ENCODE data around the gene MYRIP.
"Not testable (repeated sequence)": the region's sequence is repeated elsewhere in the genome, so short reads cannot be mapped to it uniquely, and the experiment has no call there.

MYRIP gene

DNA sequence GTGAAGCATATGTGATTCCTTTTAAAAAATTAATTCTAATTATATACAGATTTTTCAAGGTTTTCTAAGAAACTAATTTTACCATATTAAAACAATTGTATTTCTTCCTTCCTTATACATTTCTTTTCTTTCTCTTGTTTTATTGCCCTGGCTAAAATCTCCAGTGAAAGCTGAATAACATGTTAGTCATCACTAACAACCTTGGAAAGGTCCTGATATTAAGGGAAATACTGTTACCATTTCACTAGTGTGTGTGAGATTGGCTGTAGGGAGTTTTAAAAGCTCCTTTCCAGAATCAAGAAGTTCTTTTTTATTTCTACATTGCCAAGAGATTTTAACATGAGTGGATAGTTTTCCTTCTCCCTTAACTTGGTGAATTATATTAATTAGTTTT is 270.4 kb downstream of the MYRIP start:
- Histone ChIP-seq H3K27me3 (ENCODE audit: insufficient read depth, poor library complexity, severe bottlenecking) (no peaks in the 10 kb centered on the region), H3K4me1 (ENCODE audit: insufficient read depth, poor library complexity, severe bottlenecking) (peaks cover 14% of the 10 kb centered on the region), H3K27ac (ENCODE audit: poor library complexity, severe bottlenecking) (peak overlapping the region; percentile 44), H3K4me3 (ENCODE audit: severe bottlenecking) (no peak overlapping the region), H3K9me3 (ENCODE audit: severe bottlenecking) (no peaks in the 10 kb centered on the region), H3K36me3 (ENCODE audit: low read depth) (no peaks in the 10 kb centered on the region)
- ATAC-seq (ENCODE audit: low read depth) (peak; percentile 66; the same call in 2 of the 3 replicates), DNase-seq (ENCODE audit: low spot score) (no peak)
- TF ChIP-seq CTCF (IDR thresholded peaks at IDR 0.05; ENCODE audit: poor library complexity, severe bottlenecking), result no peak

- H3K27me3 ChIP-seq (ENCODE audit: insufficient read depth, poor library complexity, severe bottlenecking), result no peaks in the 10 kb centered on the region
- no peaks in the 10 kb centered on the region for H3K9me3 ChIP-seq (ENCODE audit: severe bottlenecking)
- no peak overlapping the region for H3K4me3 ChIP-seq (ENCODE audit: severe bottlenecking)
- no peak overlapping the region for H3K27ac ChIP-seq (ENCODE audit: poor library complexity, severe bottlenecking)
- DNase-seq (ENCODE audit: low spot score) (no peak), ATAC-seq (ENCODE audit: low read depth) (no peak)
- H3K4me1 ChIP-seq (ENCODE audit: insufficient read depth, poor library complexity, severe bottlenecking), result peaks cover 14% of the 10 kb centered on the region
- TF ChIP-seq CTCF (IDR thresholded peaks at IDR 0.05; ENCODE audit: poor library complexity, severe bottlenecking), result no peak
- H3K36me3 ChIP-seq (ENCODE audit: low read depth), result no peaks in the 10 kb centered on the region
These were observed 273.7 kb downstream of the MYRIP start for GRCh38 chr3:40083066-40083465.

- H3K4me1 ChIP-seq (ENCODE audit: insufficient read depth, poor library complexity, severe bottlenecking); H3K9me3 ChIP-seq (ENCODE audit: severe bottlenecking); ATAC-seq (ENCODE audit: low read depth): not testable (repeated sequence)
These were observed 275.0 kb downstream of the MYRIP start for GRCh38 chr3:40084424-40084823.

DNA sequence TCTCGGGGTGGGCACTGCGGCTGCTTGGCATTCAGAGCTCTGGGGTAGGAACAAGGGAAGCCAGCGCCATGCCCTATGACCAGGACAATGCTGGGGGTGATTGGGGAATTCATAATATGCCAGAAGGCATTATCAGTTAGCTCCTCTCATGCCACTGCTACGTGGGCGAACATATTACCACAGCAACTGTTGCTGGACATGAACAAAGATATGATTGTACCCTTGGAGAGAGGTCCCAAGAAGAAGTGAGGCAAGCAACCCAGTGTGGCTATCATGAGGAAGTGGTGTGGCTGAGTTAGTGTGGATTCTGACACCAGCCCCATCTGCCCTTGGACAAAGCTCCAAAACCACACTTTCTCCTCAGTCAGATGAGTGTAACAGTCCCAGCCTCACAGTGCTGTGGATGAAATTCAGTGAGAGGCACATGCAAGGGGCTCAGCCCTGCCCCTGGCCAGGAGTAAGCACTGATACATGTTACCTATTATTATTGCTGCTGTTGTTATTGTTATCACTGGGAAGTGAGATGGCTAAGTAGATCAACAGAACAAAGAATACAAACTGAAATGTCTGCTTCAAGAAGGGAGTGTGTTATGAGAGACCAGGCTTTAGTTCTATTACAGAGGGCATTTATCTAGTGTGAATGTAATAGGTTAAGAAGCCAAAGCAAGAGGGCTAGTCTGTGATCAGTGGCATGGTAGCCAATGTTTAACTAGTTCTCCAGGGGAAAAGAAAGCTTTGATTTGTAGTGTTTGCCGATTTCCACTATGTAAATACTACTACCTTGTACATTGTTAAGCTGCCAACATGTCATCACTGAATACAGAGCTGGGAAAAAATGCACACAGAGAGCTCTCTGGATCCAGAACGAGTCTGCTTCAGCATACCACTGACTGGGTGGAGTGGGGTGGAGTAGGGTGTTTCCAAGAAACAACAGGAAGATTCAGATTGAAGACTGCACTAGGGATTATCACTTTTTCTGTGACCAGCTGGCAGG is 277.8 kb downstream of the MYRIP start:
- DNase-seq (ENCODE audit: low spot score), result no peak
- no peaks in the 10 kb centered on the region for H3K36me3 ChIP-seq (ENCODE audit: low read depth)
- H3K9me3 ChIP-seq (ENCODE audit: severe bottlenecking), result no peaks in the 10 kb centered on the region
- H3K4me3 ChIP-seq (ENCODE audit: severe bottlenecking), result no peak overlapping the region
- peak; percentile 44 for ATAC-seq (ENCODE audit: low read depth)
- no peaks in the 10 kb centered on the region for H3K27me3 ChIP-seq (ENCODE audit: insufficient read depth, poor library complexity, severe bottlenecking)
- TF ChIP-seq CTCF (IDR thresholded peaks at IDR 0.05; ENCODE audit: poor library complexity, severe bottlenecking), result no peak
- no peak overlapping the region for H3K27ac ChIP-seq (ENCODE audit: poor library complexity, severe bottlenecking)
- no peaks in the 10 kb centered on the region for H3K4me1 ChIP-seq (ENCODE audit: insufficient read depth, poor library complexity, severe bottlenecking)

More at GRCh38 chr3:40084424-40084823, 275.0 kb downstream of the MYRIP start:
- not testable (repeated sequence) for DNase-seq (ENCODE audit: low spot score); H3K27ac ChIP-seq (ENCODE audit: poor library complexity, severe bottlenecking); H3K4me3 ChIP-seq (ENCODE audit: severe bottlenecking); H3K36me3 ChIP-seq (ENCODE audit: low read depth); H3K27me3 ChIP-seq (ENCODE audit: insufficient read depth, poor library complexity, severe bottlenecking)

DNA sequence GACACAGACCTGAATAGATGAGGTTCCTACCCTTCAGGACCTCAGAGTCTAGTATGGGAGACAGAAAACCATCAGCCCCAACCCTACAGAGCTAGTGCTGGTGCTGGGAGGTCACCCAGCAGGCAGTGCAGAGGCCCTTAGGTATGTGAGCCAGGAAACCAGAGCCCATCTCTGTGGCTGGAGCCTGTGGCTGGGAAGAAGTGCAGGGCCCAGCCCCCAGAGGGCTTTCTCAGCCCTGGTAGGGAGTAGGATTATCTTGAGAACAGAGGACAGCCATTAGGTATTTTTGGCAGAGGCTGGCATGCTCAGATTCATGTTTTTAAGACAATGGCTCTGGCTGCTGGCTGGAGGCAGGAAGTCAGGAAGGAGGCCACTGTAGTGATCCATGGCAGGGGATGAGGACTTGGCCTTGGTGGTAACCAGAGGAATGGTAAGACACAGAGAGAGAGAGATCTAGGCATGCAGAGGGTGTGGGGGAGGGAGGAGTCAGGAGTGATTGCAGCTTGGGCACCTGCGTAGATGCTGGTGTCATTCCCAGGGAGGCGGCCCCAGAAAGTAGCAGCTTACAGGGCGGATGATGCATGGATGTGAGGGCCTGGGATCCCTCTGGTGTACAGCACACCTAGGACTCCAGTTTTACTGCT is 279.2 kb downstream of the MYRIP start:
- Histone ChIP-seq H3K36me3 (ENCODE audit: low read depth) (no peaks in the 10 kb centered on the region), H3K9me3 (ENCODE audit: severe bottlenecking) (no peaks in the 10 kb centered on the region), H3K4me1 (ENCODE audit: insufficient read depth, poor library complexity, severe bottlenecking) (no peaks in the 10 kb centered on the region), H3K27me3 (ENCODE audit: insufficient read depth, poor library complexity, severe bottlenecking) (no peaks in the 10 kb centered on the region), H3K4me3 (ENCODE audit: severe bottlenecking) (no peak overlapping the region), H3K27ac (ENCODE audit: poor library complexity, severe bottlenecking) (no peak overlapping the region)
- TF ChIP-seq CTCF (IDR thresholded peaks at IDR 0.05; ENCODE audit: poor library complexity, severe bottlenecking), result no peak
- DNase-seq (ENCODE audit: low spot score), result no peak
- no peak for ATAC-seq (ENCODE audit: low read depth)
